GM21423 (cell line): ENCODE data around the gene SGPL1.

Source experiments
- ATAC-seq: cut with Tn5 transposase; IDR thresholded peaks from one replicate; pipeline ENCODE4 v1.9.1; 2021; ENCODE audit warnings: mild to moderate bottlenecking, moderate library complexity; ENCODE audit not compliant: unreplicated experiment

The SGPL1 gene

DNA sequence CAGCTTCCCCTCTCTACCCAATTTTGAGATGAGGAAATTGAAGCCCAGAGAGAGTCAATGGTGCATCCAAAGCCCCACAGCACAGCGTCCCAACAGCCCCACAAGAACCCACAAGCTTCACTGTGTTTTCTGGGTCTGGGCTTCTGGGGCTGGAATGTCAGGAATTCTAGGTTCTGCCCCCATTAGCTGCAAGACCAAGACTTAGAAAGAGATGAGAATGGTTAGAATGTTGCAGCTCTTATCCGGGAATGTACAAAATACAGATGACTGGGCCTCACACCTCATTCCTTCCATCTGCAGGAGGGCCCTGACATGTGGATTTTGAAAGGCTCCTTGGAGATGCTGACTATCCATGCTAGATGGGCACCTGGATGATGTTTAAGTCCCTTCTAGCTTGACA, 6.0 kb upstream of the SGPL1 start:
- no peak for ATAC-seq

DNA sequence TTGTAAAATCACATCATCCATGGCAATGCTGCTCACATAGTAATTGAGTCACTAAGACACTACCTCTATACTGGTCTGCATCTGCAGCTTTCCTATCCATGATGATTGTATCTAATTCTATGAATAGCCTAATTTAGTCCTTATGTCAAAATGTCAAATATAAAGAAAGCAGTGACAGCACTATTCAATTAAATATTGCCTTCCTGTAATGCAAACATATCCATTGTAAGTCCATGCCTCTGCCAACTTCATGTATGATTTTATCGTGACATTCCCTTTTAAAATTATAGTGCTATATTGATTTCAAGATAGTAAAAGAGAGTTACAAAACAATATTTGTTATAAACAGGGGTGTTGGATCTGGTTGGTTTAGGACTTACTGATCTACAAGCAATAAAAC, 4.8 kb upstream of the SGPL1 start:
- no peak for ATAC-seq

DNA sequence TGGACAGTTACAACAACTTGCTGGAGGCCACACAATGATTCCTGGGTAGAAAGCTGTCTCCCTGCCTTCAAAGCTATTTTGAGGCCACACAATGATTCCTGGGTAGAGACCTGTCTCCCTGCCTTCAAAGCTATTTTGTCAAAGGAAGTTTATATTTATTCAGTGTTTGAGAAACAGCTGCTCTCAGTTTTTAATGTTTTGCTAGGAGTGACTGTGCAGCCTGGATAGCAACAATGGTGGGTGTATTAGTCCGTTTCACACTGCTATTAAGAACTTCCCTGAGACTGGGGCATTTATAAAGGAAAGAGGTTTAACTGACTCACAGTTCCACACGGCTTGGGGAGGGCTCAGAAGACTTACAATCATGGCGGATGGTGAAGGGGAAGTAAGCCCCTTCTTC, 3.9 kb upstream of the SGPL1 start:
- no peak for ATAC-seq

GRCh38 chr10:70812814-70813213, 2.9 kb upstream of the SGPL1 start:
- ATAC-seq: no peak

DNA sequence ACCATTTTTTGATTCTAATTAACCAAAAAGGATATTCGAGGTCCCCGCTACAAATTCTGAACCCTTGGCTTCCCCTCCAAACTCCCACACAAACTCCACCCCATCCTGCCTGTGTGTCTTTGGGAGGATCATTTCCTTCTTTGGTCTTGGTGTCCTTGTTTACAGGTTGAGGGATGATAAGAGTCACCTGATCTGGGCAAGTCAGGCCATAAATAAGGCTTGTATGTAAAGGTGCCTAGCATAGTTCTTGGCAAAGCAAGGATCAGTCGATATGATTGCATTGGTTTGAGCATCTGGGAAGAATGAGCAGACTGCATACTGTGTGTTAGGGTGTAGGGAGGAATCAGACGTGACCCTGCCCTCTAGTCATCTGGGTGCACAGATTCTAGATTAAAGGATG, 1.6 kb upstream of the SGPL1 start:
- no peak for ATAC-seq

GRCh38 chr10:70816220-70816894, 609 bp downstream of the SGPL1 start:
- peak; percentile 26 for ATAC-seq

DNA sequence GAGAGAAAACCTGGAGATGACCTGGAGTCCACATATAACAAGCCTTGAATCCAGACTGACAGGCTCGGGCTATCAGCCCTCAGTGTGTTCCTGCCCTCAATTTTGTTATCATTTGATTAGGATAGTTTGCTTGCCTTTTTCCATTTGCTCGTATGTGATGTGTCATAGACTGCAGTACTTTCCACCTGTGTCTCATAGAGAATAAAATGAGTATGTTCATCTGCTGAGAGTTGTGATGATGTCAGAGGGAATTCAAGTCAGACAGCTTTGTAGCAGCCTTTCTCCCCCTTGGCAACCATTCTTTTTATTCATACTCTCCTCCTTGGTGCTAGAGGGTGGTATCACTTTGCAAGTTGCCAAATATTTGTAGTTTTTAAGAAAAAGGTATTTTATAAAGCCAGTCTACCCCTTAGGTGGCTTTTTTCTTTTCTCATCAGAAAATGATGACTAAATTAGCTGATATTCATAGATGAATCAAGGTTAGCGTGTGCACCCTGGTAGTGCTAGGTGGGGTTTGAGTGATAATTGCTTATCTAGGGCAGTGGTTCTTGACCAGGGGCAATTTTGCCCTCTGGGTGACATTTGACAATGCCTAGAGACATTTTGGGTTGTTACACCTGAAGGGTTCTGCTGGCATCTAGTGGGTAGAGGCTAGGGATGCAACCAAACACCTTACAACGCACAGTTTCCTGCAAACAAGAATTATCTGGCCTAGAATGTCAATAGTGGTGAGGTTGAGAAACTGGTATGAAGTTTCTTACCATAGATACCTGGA, 5.4 kb downstream of the SGPL1 start:
- ATAC-seq: no peak

DNA sequence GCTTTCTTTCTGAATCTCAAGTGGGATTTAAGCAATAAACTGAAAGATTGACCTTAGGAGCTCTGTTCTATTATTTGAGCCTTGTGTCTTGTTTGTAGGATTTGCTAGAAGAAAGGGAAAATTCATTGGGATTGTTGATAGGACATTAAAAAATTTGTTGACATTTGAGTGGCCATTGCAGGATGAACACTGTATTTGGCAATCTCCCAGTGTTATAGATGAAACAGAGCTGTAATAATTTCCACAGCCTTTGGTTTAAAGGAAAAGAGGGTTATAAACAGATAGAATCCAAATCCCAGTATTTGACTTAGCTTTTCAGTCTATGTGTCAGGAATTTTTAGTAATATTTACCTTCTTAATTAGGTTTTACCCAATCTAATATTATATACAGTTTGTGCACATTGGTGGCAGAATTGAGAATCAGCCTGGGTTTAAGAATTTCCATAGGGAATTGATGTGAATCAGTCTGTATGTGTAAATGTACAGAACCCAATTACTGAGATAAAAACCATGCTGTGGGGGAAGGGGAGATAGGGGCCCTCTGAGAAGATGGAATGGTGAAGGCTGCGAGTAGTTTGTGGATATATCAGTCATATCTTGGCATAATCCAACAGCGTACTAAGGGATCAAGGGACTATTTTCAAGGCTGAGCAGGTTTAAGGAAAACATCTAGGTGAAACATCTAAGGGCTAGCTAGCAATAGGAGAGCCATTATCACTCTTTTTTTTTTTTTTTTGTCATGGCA, 6.5 kb downstream of the SGPL1 start:
- no peak for ATAC-seq

- no peak for ATAC-seq
Measured at GRCh38 chr10:70827086-70827757, 11.5 kb downstream of the SGPL1 start.

GRCh38 chr10:70828923-70829322, 13.2 kb downstream of the SGPL1 start:
- ATAC-seq: no peak

GRCh38 chr10:70829543-70829942, 13.8 kb downstream of the SGPL1 start:
- no peak for ATAC-seq

GRCh38 chr10:70830164-70830563, 14.4 kb downstream of the SGPL1 start:
- no peak for ATAC-seq

DNA sequence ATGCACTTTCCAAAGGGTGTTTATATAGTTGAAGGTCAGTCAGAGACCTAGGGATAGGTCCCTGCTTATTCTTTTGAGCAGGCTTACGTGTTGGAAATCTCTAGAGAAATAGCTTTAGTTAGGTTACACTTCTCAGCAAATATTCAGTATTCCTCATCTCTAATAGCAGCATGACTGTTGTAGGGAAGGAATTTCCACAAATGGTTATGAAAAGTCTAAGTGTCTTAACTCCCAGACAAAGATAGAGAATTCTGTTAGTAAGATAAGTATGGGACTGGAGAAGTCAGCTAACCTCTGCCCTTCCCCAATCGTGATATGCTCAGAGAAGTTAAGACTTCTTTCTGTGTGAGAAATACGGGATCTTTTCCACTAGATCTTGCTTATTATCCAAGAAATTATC, 16.5 kb downstream of the SGPL1 start:
- no peak for ATAC-seq

DNA sequence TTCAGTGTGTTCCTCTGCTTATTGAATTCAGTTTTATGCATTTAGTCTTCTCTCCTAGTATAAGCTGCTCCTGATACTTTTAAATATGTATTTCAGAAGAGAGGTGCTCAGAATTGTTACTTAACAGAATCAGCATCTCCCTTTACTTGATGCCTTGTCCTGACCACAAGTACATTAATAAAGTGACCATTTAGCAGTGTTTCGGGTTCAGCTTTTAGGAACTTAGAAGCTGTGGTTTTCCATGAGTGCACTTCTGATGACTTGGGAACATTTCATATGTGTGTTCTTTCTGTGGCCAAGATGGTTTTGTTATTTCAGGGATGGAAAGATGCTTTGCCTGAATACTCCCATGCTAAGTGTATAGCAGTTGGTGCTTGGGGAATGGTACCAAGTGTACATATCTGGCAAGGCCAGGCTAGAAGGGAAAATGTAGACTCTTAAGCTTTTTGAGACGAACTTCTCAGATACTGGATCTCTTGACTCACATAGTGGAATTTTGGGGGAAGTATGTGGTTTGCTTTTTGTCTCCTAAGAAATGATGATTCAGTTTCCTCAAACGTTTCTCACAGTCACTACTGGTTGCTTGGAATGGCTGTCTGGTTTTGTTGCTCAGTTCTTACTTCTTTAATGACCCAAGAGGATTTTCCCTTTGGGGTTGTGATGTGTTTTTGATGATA, 17.2 kb downstream of the SGPL1 start:
- ATAC-seq: no peak

- ATAC-seq: no peak
Measured at GRCh38 chr10:70833601-70834000, 17.9 kb downstream of the SGPL1 start.

- ATAC-seq: no peak
Measured at GRCh38 chr10:70834021-70834420, 18.3 kb downstream of the SGPL1 start.

GRCh38 chr10:70834441-70835151, 18.8 kb downstream of the SGPL1 start:
- no peak for ATAC-seq

DNA sequence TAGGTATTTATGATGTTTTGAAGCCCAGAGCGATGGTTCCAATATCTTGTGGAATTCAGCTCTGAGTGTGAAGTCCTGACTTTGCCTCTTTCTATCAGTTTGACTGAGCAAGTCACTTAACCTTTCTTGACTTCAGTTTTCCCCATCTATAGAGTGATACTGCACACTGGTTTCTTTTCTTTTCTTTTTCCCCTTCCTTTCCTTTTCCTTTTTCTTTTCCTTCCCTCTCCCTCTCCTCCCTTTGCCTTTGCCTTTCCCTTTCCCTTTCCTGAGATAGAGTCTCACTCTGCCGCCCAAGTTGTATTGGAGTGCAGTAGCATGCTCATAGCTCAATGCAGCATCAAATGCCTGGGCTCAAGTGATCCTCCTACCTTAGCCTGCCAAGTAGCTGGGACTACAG, 20.6 kb downstream of the SGPL1 start:
- no peak for ATAC-seq

GRCh38 chr10:70837660-70838059, 21.9 kb downstream of the SGPL1 start:
- ATAC-seq: no peak

GRCh38 chr10:70838270-70838805, 22.6 kb downstream of the SGPL1 start:
- no peak for ATAC-seq
